Adrenal gland (tissue), 12 donors: ENCODE measurements around the gene KRT78. TPM values are rescaled to one million over a fixed set of nuclear protein-coding genes. Genes with fewer than 3 reads are reported as not detected.
A peak's percentile ranks its signal among the peaks of the same experiment; 100 is the strongest.

Experiments used
- DNase-seq, 7 donors: peaks; one replicate each; pipeline ENCODE4 v3.0.0-alpha.2; 2019 to 2020
- H3K27ac ChIP-seq, 5 donors: fragments of 200-600 bp; sonication (generic) in 4 of 5; 1 replicate in 3 of 5; 2 replicates in 2 of 5; pipeline versions ENCODE4 v1.5.1 to v1.8.0; 2016 to 2020; ENCODE audit warnings: mild to moderate bottlenecking in 1 of 5
- H3K27me3 ChIP-seq: fragments of 200-600 bp; 2 replicates; pipeline ENCODE4 v1.8.0; 2021
- H3K36me3 ChIP-seq, 2 donors: fragments of 200-600 bp; replicated peaks in 1 of 2; 1 replicate in 1 of 2; 2 replicates in 1 of 2; pipeline versions ENCODE4 v1.5.1 to v1.8.0; 2018 to 2022
- H3K4me1 ChIP-seq, 2 donors: fragments of 200-600 bp; replicated peaks in 1 of 2; 1 replicate in 1 of 2; 2 replicates in 1 of 2; pipeline versions ENCODE4 v1.5.1 to v1.8.0; 2018 to 2021
- H3K4me3 ChIP-seq, 4 donors: fragments of 200-600 bp; sonication (generic) in 3 of 4; one replicate each; pipeline ENCODE4 v1.5.1; 2016 to 2018
- H3K9me3 ChIP-seq, 3 donors: fragments of 200-600 bp; sonication (generic) in 1 of 3; replicated peaks in 1 of 3; 1 replicate in 2 of 3; 2 replicates in 1 of 3; pipeline versions ENCODE4 v1.5.1 to v1.8.0; 2016 to 2021
- CTCF ChIP-seq, 6 experiments: fragments of 450-650 bp in 4 of 6; fragments of 200-600 bp in 2 of 6; sonication (generic) in 1 of 6; IDR thresholded peaks; 1 replicate in 5 of 6; 2 replicates in 1 of 6; pipeline versions ENCODE4 v1.5.1 to v1.8.0; 2016 to 2021; ENCODE audit warnings: antibody characterized with exemption in 6 of 6, mild to moderate bottlenecking in 2 of 6, moderate library complexity in 1 of 6
- POLR2A ChIP-seq, 2 donors: fragments of 450-650 bp; IDR thresholded peaks; one replicate each; pipeline ENCODE4 v1.6.1; 2017; ENCODE audit warnings: antibody characterized with exemption in 2 of 2, mild to moderate bottlenecking in 2 of 2, moderate library complexity in 1 of 2
- WGBS, 4 donors: extraction: QIAGEN DNeasy Blood & Tissue Kit in 2 of 4; methylation state at CpG; one replicate each; pipeline versions ENCODE4 v1.1.5 to v1.1.7; 2013 to 2017; 5-methylcytosine and 5-hydroxymethylcytosine counted together
- intact Hi-C, 2 donors: fragments of 100-400 bp; cut with DNase I; formaldehyde crosslinking; loops; one replicate each; pipeline versions ENCODE4 v1.14.1 to v1.15.0; 2022 to 2023
- polyA plus RNA-seq, 3 donors: library from polyadenylated mRNA; stranded (reverse); fragments of 200-250 nt in 2 of 3; fragments of 350-450 nt in 1 of 3; fragmentation: Illumina TruSeq in 1 of 3; extraction: RNeasy Lipid Tissue Mini Kit (QIAGEN cat#74804) in 1 of 3; gene quantifications; one replicate each; pipeline ENCODE4 v1.2.3, GENCODE V29; 2013 to 2014
- total RNA-seq, 9 donors: library from RNA; depleted of rRNA in 4 of 9; stranded (reverse); fragments of >200 nt in 4 of 9; fragments of 120-200 nt in 1 of 9; fragmentation: NEBNext Ultra II Directional in 1 of 9; extraction: Animal tissue kit (Norgen Biotek cat#: 25700) in 1 of 9; gene quantifications; one replicate each; pipeline versions ENCODE4 v1.1.0 to v1.2.4, GENCODE V29; 2013 to 2023
- donor health status: healthy with polysubstance abuse.
- donor health status: Bipolar disorder and iron deficiency.
- donor health status: DM: yes; HTN: yes; CAD: no.
- donor health status: DM: no; HTN: no; CAD: no.
- donor health status: DM: no; HTN: no; CAD: no.
- donor health status: DM: yes; HTN: yes; CAD: no.

Gene KRT78
- total and polyA plus RNA-seq, 12 donors, result 0.34 TPM; not detected in 11

- no peak for TF ChIP-seq POLR2A (IDR thresholded peaks at IDR 0.05)
- no peak for TF ChIP-seq CTCF (IDR thresholded peaks at IDR 0.05)
- Histone ChIP-seq H3K9me3 (no peaks in the 10 kb centered on the region), H3K36me3 (no peaks in the 10 kb centered on the region), H3K27me3 (peaks cover 17% of the 10 kb centered on the region), H3K27ac (no peak overlapping the region), H3K4me1 (no peaks in the 10 kb centered on the region), H3K4me3 (no peak overlapping the region)
- intact Hi-C loops, result no loop called here
- DNase-seq, result no peak
- WGBS, 4 donors, result 52 to 65% (median 59%) methylated on average over 11 to 19 of the region's 19 CpGs
Observed at GRCh38 chr12:52790427-52791270, 58.1 kb downstream of the KRT78 start.

DNA sequence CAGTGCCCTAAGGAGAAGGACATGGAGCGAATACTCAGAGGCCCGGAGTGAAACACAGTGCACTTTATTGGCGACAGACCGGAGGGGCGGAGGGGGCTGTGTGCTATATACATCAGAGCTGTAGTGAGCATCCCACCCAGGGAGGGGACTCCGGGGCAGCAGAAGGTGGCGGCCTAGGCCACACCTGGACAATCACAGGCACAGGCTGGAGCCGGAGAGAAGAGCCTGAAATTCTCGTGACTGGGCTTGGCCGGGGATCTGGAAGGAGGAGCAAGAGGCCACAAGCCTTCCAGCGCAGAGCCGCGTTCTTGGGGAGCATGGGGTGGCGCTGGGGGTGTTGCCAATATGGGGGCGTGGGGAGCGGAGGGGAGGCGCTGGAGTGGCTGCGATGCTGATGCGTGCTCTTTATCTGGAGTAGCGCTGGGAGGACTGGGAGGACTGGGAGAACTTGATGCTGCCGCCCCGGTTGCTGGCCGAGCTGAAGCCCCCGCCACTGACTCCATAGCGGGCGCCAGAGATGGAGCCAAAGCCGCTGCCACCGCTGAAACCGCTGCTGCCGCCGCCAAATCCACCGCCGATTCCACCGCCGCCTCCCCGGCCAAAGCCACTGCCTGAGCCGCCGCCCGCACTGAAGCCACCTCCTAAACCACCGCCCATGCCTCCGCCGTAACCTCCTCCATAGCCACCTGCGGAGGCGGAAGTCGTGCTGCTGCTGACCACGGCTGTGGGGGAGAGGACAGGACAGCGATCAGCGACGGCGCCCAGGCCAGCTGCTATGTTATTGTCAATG lies 59.0 kb downstream of the KRT78 start:
- no peak overlapping the region for H3K4me3 ChIP-seq
- DNase-seq, result peak in 1 of 7 donors; percentile 6

DNA sequence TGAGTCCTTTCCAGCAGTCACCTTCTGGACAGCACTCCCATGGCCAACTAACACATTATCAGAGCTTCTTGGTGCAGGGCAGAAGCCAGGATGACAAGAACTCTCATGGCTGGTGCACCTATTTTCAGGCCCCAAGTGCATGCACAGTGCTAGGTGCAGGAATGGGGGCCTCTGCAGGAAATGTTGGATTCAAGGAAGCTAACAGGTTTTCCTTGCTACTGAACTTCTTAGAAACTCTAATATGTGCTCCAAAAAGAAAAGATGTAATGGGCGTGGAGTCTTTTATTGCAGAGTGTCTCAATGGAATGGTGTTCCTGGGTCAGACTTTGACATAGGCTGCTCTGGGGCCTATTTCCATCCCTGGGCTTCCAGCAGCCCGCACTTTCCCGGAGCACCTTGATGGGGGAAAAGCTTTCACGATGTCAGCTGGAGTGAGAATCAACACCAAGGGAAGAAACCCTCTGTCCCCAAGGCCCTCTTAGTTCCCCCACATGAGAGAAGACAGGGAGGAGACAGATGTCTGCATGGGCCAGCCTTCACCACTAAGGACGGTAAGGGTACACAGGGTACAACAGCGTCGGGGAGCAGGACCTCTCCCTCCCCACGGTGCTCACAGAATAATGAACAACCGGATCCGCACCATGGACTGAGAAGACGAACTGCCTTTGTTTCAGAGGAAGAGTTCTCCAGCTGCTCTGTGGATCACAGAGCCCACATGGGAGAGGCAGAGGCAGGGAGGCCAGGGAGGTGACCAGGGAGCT lies 59.7 kb downstream of the KRT78 start:
- Histone ChIP-seq H3K27me3 (peaks cover 17% of the 10 kb centered on the region), H3K9me3 (no peaks in the 10 kb centered on the region), H3K4me3 (no peak overlapping the region), H3K27ac (no peak overlapping the region), H3K4me1 (no peaks in the 10 kb centered on the region), H3K36me3 (no peaks in the 10 kb centered on the region)
- intact Hi-C loops, result no loop called here
- TF ChIP-seq CTCF (IDR thresholded peaks at IDR 0.05) (no peak), POLR2A (IDR thresholded peaks at IDR 0.05) (no peak)
- 83 to 92% (median 89%) methylated on average over 6 to 11 of the region's 11 CpGs for WGBS, 4 donors
- no peak for DNase-seq

More for the DNA sequence above, 59.0 kb downstream of the KRT78 start:
- TF ChIP-seq CTCF (IDR thresholded peaks at IDR 0.05) (no peak), POLR2A (IDR thresholded peaks at IDR 0.05) (no peak)
- intact Hi-C loops, result no loop called here
- peaks cover 17% of the 10 kb centered on the region for H3K27me3 ChIP-seq
- H3K27ac ChIP-seq, result no peak overlapping the region
- H3K4me1 ChIP-seq, result no peaks in the 10 kb centered on the region
- H3K36me3 ChIP-seq, result no peaks in the 10 kb centered on the region
- 22 to 42% (median 24%) methylated on average over 16 to 50 of the region's 50 CpGs for WGBS, 4 donors
- no peaks in the 10 kb centered on the region for H3K9me3 ChIP-seq
